Measurements from ENCODE around the gene ATXN2. TPM values are rescaled to one million over a fixed set of nuclear protein-coding genes. Genes with fewer than 3 reads are reported as not detected.

ATXN2 gene, protein sequence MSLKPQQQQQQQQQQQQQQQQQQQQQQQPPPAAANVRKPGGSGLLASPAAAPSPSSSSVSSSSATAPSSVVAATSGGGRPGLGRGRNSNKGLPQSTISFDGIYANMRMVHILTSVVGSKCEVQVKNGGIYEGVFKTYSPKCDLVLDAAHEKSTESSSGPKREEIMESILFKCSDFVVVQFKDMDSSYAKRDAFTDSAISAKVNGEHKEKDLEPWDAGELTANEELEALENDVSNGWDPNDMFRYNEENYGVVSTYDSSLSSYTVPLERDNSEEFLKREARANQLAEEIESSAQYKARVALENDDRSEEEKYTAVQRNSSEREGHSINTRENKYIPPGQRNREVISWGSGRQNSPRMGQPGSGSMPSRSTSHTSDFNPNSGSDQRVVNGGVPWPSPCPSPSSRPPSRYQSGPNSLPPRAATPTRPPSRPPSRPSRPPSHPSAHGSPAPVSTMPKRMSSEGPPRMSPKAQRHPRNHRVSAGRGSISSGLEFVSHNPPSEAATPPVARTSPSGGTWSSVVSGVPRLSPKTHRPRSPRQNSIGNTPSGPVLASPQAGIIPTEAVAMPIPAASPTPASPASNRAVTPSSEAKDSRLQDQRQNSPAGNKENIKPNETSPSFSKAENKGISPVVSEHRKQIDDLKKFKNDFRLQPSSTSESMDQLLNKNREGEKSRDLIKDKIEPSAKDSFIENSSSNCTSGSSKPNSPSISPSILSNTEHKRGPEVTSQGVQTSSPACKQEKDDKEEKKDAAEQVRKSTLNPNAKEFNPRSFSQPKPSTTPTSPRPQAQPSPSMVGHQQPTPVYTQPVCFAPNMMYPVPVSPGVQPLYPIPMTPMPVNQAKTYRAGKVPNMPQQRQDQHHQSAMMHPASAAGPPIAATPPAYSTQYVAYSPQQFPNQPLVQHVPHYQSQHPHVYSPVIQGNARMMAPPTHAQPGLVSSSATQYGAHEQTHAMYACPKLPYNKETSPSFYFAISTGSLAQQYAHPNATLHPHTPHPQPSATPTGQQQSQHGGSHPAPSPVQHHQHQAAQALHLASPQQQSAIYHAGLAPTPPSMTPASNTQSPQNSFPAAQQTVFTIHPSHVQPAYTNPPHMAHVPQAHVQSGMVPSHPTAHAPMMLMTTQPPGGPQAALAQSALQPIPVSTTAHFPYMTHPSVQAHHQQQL
- total RNA-seq (10 to 100 TPM; 51.7 to 77.8 (median 62.7) TPM), polyA plus RNA-seq (10 to 100 TPM in 2 of 3 donors, 1 to 10 TPM in 1; 7.7 to 14.5 (median 10.4) TPM)
- long read RNA-seq, donor 1, partial matches to known transcripts: 6 of 11 reads
- long read RNA-seq, donor 1, other reads (novel, unspliced or antisense): 0 of 11 reads
- long read RNA-seq, donor 2, partial matches to known transcripts: 0 of 2 reads
- long read RNA-seq, donor 2, other reads (novel, unspliced or antisense): 0 of 2 reads

DNA sequence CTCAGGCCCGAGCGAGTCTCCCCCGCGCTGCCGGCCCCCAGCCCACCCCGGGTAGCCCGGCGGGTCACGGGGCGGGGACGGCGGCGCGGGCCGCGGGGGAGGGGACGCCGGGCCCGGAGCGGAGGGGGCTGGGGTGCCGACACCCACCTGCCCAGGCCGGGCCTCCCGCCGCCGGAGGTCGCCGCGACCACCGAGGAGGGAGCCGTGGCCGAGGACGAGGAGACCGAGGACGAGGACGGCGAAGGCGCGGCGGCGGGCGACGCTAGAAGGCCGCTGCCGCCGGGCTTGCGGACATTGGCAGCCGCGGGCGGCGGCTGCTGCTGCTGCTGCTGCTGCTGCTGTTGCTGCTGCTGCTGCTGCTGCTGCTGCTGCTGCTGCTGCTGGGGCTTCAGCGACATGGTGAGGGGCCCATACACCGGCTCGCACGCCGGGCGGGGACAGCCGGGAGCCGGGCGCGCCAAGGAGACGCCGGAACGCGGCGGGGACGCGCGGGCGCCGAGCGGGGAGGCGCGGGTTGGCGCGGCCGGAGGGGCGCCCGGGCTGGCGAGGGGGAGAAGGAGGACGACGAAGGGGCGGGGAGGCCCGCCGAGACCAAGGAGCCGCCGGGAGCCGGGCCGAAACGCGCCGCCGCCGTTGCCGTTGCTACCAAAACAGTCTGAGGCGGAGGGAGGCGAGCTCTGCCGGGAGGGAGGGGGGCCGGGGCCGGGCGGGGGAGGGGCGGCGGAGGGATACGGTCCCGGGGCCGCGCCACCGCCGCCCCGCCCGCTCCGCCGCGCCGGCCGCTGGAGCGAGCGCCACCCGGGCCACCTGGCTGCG, at the start of gene ATXN2:
Gene ATXN2, minus strand, starts transcription at position 679 of the 816 bp plus-strand sequence. Its CDS starts 281 bp downstream, at position 398.
- Histone ChIP-seq H3K27me3 (replicated peaks in 1 of 7) (no peaks in the 10 kb centered on the region), H3K36me3 (no peaks in the 10 kb centered on the region), H3K4me1 (peaks cover 6 to 54% (median 42%) of the 10 kb centered on the region in 6 donors), H3K9me3 (no peaks in the 10 kb centered on the region), H3K27ac (peak within 1 kb of the TSS; percentile 89 to 100 (median 96)), H3K4me3 (peak within 1 kb of the TSS; percentile 78 to 98 (median 94))
- DNase-seq: peak; percentile 92
- TF ChIP-seq POLR2A (IDR thresholded peaks at IDR 0.05): no peak
- TF ChIP-seq, protein P1, sequence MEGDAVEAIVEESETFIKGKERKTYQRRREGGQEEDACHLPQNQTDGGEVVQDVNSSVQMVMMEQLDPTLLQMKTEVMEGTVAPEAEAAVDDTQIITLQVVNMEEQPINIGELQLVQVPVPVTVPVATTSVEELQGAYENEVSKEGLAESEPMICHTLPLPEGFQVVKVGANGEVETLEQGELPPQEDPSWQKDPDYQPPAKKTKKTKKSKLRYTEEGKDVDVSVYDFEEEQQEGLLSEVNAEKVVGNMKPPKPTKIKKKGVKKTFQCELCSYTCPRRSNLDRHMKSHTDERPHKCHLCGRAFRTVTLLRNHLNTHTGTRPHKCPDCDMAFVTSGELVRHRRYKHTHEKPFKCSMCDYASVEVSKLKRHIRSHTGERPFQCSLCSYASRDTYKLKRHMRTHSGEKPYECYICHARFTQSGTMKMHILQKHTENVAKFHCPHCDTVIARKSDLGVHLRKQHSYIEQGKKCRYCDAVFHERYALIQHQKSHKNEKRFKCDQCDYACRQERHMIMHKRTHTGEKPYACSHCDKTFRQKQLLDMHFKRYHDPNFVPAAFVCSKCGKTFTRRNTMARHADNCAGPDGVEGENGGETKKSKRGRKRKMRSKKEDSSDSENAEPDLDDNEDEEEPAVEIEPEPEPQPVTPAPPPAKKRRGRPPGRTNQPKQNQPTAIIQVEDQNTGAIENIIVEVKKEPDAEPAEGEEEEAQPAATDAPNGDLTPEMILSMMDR (IDR thresholded peaks at IDR 0.05 in 8 of 11, conservative IDR thresholded peaks at IDR 0.05 in 3 of 11): no peak
- TF ChIP-seq POLR2AphosphoS5 (IDR thresholded peaks at IDR 0.05): no peak
- intact Hi-C loops (cut with DNase I; ENCODE audit: low total_unique reads): no loop called here
- WGBS, 5 donors: 0% methylated on average over 7 to 119 of the region's 119 CpGs

DNA sequence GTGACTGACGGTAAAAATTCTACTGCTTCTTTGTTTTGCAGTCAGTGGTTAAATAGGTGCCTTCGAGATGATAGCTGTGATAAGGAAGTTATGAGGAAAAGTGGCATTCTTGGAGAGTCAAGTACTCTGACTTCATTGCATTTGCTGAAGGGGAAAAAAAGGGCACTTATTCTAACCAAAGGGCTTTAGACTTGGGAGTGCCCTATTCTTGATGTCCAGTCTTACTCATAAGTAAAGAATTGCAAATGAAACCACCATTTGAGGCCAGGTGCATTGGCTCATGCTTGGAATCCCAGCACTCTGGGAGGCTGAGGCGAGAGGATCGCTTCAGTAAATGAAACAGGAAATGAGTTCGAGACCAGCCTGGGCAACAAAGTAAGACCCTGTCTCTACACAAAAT, 46.3 kb upstream of the ATXN2 start:
- Histone ChIP-seq H3K4me3 (no peak overlapping the region), H3K36me3 (peaks cover 16 to 100% (median 90%) of the 10 kb centered on the region in 6 donors), H3K9me3 (no peaks in the 10 kb centered on the region), H3K27ac (no peak overlapping the region), H3K4me1 (no peaks in the 10 kb centered on the region), H3K27me3 (replicated peaks in 1 of 7) (no peaks in the 10 kb centered on the region)
- TF ChIP-seq POLR2AphosphoS5 (IDR thresholded peaks at IDR 0.05) (no peak), POLR2A (IDR thresholded peaks at IDR 0.05) (no peak)
- TF ChIP-seq, protein P1 (IDR thresholded peaks at IDR 0.05 in 8 of 11, conservative IDR thresholded peaks at IDR 0.05 in 3 of 11): no peak
- DNase-seq: no peak
- intact Hi-C loops (cut with DNase I; ENCODE audit: low total_unique reads): no loop called here
- 92 to 96% (median 93%) methylated on average over 5 of the region's 5 CpGs for WGBS, 5 donors

DNA sequence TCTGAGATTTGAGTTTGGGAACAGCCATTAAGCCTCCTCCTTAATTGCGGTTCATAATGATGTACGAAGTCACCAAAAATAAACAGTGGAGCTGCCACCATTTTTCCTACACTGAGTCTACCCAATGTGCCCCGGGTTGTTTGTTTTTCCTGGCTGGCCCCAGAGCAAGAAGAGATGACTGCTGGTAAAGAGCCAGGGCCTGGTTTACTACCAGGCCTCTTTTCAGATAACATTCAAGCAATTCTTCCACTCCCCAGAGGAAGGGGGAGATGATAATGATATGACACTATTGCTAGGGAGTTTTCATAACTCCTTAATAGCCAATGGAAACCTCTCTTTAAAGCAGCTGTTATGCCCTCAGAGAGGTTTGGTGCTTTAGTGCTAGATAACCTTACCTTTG, 44.3 kb upstream of the ATXN2 start:
- no peaks in the 10 kb centered on the region for H3K9me3 ChIP-seq
- WGBS, 5 donors: 72 to 98% (median 87%) methylated on average over 3 of the region's 3 CpGs
- H3K27me3 ChIP-seq (replicated peaks in 1 of 7): no peaks in the 10 kb centered on the region
- peaks cover 12 to 94% (median 72%) of the 10 kb centered on the region in 6 donors for H3K36me3 ChIP-seq
- no peak overlapping the region for H3K4me3 ChIP-seq
- no peak for DNase-seq
- H3K27ac ChIP-seq: no peak overlapping the region
- no peak for TF ChIP-seq POLR2A (IDR thresholded peaks at IDR 0.05)
- no peak for TF ChIP-seq POLR2AphosphoS5 (IDR thresholded peaks at IDR 0.05)
- TF ChIP-seq, protein P1 (IDR thresholded peaks at IDR 0.05 in 8 of 11, conservative IDR thresholded peaks at IDR 0.05 in 3 of 11): no peak
- intact Hi-C loops (cut with DNase I; ENCODE audit: low total_unique reads): no loop called here
- H3K4me1 ChIP-seq: no peaks in the 10 kb centered on the region
